Hepatocyte (in vitro differentiated cells): ENCODE measurements around the gene FUT9. TPM values are rescaled to one million over a fixed set of nuclear protein-coding genes. Genes with fewer than 3 reads are reported as not detected.

ENCODE experiments used
- DNase-seq: peaks from one replicate; pipeline ENCODE4 v3.0.0-alpha.2; 2016; ENCODE audit warnings: low spot score
- H2AFZ ChIP-seq: fragments of 200-600 bp; sonication (generic); 2 replicates; pipeline ENCODE4 v1.6.0; 2016; ENCODE audit warnings: antibody characterized with exemption, mild to moderate bottlenecking
- H3K27ac ChIP-seq: fragments of 200-600 bp; sonication (generic); 2 replicates; pipeline ENCODE4 v1.5.1; 2016; ENCODE audit warnings: mild to moderate bottlenecking
- H3K27me3 ChIP-seq: fragments of 200-600 bp; sonication (generic); 2 replicates; pipeline ENCODE4 v1.6.1; 2016
- H3K36me3 ChIP-seq: fragments of 200-600 bp; sonication (generic); replicated peaks from 2 replicates; pipeline ENCODE4 v1.5.1; 2016; ENCODE audit warnings: low read depth; ENCODE audit not compliant: insufficient read depth
- H3K4me1 ChIP-seq: fragments of 200-600 bp; sonication (generic); 2 replicates; pipeline ENCODE4 v1.5.1; 2016; ENCODE audit warnings: mild to moderate bottlenecking, moderate library complexity; ENCODE audit not compliant: insufficient read depth
- H3K4me2 ChIP-seq: fragments of 200-600 bp; sonication (generic); 2 replicates; pipeline ENCODE4 v1.6.0; 2016
- H3K4me3 ChIP-seq: fragments of 200-600 bp; sonication (generic); 2 replicates; pipeline ENCODE4 v1.5.1; 2016; ENCODE audit warnings: mild to moderate bottlenecking
- H3K79me2 ChIP-seq: fragments of 200-600 bp; sonication (generic); 2 replicates; pipeline ENCODE4 v1.6.0; 2017; ENCODE audit warnings: mild to moderate bottlenecking
- H3K9me2 ChIP-seq: fragments of 200-600 bp; sonication (generic); replicated peaks from 2 replicates; pipeline ENCODE4 v1.6.0; 2017; ENCODE audit warnings: mild to moderate bottlenecking; ENCODE audit not compliant: insufficient read depth
- H3K9me3 ChIP-seq: fragments of 200-600 bp; sonication (generic); 2 replicates; pipeline ENCODE4 v1.5.1; 2016; ENCODE audit warnings: low read depth, mild to moderate bottlenecking
- H4K20me1 ChIP-seq: fragments of 200-600 bp; sonication (generic); 2 replicates; pipeline ENCODE4 v1.6.0; 2016; ENCODE audit warnings: mild to moderate bottlenecking; ENCODE audit not compliant: insufficient read depth, poor library complexity, severe bottlenecking
- CTCF ChIP-seq: fragments of 200-600 bp; sonication (generic); IDR thresholded peaks from 2 replicates; pipeline ENCODE4 v1.5.1; 2016; ENCODE audit warnings: antibody characterized with exemption, mild to moderate bottlenecking; ENCODE audit not compliant: poor library complexity
- EZH2 ChIP-seq: fragments of 200-600 bp; sonication (generic); IDR thresholded peaks from 2 replicates; pipeline ENCODE4 v1.6.1; 2016; ENCODE audit warnings: antibody characterized with exemption, mild to moderate bottlenecking, borderline replicate concordance
- EZH2phosphoT487 ChIP-seq: fragments of 200-600 bp; sonication (generic); IDR thresholded peaks from one replicate; pipeline ENCODE4 v1.6.1; 2018; ENCODE audit warnings: antibody characterized with exemption, mild to moderate bottlenecking, low read depth, moderate library complexity; ENCODE audit not compliant: unreplicated experiment, severe bottlenecking
- WGBS: methylation state at CpG from one replicate; pipeline ENCODE4 v1.1.6; 2016; ENCODE audit warnings: low lambda C conversion rate; ENCODE audit errors: missing lambda C conversion rate; 5-methylcytosine and 5-hydroxymethylcytosine counted together
- polyA plus RNA-seq: library from polyadenylated mRNA; unstranded; fragments of >200 nt; fragmentation: Nextera tagmentation; extraction: Ambion mirVana; gene quantifications from 2 replicates; pipeline ENCODE4 v1.2.1, GENCODE V29; 2016
- total RNA-seq: library from RNA; depleted of rRNA; stranded (reverse); fragments of >200 nt; gene quantifications from 2 replicates; pipeline ENCODE4 v1.2.3, GENCODE V29; 2014

FUT9 gene
- total and polyA plus RNA-seq, 2 experiments from 2014 or later = 0.24 to 0.87 TPM

- TF ChIP-seq CTCF (no peak), EZH2phosphoT487 (no peak), EZH2 (no peak)
- H4K20me1 ChIP-seq = no peaks in the 10 kb centered on the region
- H3K4me3 ChIP-seq = no peak overlapping the region
- H3K4me2 ChIP-seq = no peak overlapping the region
- H3K27me3 ChIP-seq = no peaks in the 10 kb centered on the region
- 91% methylated on average over 6 of the region's 6 CpGs for WGBS
- no peaks in the 10 kb centered on the region for H3K9me2 ChIP-seq
- no peaks in the 10 kb centered on the region for H3K9me3 ChIP-seq
- H3K36me3 ChIP-seq = no peaks in the 10 kb centered on the region
- DNase-seq = no peak
- H3K4me1 ChIP-seq = no peaks in the 10 kb centered on the region
- H3K79me2 ChIP-seq = no peaks in the 10 kb centered on the region
- no peak overlapping the region for H3K27ac ChIP-seq
- no peak overlapping the region for H2AFZ ChIP-seq
Measured at GRCh38 chr6:96202571-96202970, 186.8 kb downstream of the FUT9 start.

GRCh38 chr6:96211341-96211740 lies 195.6 kb downstream of the FUT9 start:
- TF ChIP-seq EZH2phosphoT487 (no peak), EZH2 (no peak), CTCF (no peak)
- Histone ChIP-seq H3K4me1 (no peaks in the 10 kb centered on the region), H3K9me3 (no peaks in the 10 kb centered on the region), H2AFZ (no peak overlapping the region), H4K20me1 (no peaks in the 10 kb centered on the region), H3K27ac (no peak overlapping the region), H3K4me2 (no peak overlapping the region), H3K36me3 (no peaks in the 10 kb centered on the region), H3K79me2 (no peaks in the 10 kb centered on the region), H3K9me2 (no peaks in the 10 kb centered on the region), H3K4me3 (no peak overlapping the region), H3K27me3 (no peaks in the 10 kb centered on the region)
- WGBS = 86% methylated on average over 2 of the region's 2 CpGs
- no peak for DNase-seq

DNA sequence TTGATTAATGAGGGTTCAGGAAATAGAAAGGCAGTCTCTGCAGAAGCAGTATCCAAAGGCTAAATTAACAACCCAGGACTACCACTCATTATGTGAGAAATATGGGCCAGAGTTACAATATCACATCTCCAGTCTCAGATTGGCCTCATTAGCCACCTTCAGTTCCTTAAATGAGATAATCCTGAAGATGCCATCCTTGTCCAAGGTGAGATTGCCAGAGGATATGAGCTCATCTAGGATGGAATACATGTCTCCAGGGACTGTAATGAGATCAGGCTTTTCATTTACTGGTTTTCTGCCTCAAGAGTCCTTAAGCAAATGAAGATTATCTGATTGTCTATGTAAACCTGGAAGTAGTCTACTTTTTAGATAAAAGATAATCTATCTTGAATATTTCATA lies 196.3 kb downstream of the FUT9 start:
- Histone ChIP-seq H3K4me1 (no peaks in the 10 kb centered on the region), H3K27ac (no peak overlapping the region), H3K9me3 (no peaks in the 10 kb centered on the region), H3K9me2 (no peaks in the 10 kb centered on the region), H2AFZ (no peak overlapping the region), H3K27me3 (no peaks in the 10 kb centered on the region), H3K36me3 (no peaks in the 10 kb centered on the region), H4K20me1 (no peaks in the 10 kb centered on the region), H3K4me2 (no peak overlapping the region), H3K79me2 (no peaks in the 10 kb centered on the region), H3K4me3 (no peak overlapping the region)
- TF ChIP-seq CTCF (no peak), EZH2 (no peak), EZH2phosphoT487 (no peak)
- DNase-seq = no peak

DNA sequence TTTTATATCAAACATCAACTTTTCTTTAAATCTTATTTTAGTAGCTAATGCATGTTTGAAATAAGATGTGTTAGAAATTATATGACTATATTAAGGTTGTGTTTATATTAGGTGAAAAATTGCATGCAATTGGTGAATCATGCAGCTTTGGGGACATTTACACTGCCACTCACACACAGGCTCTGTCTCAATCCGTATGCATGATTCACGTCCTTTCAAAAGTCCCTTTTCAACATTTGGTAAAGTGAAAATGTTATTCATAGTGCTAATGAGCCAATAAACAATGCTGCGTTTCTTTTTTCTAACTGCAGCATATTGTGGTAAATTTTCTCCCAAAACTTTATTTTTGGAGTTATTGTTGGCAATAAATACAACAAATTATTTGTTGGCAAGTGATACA lies 198.0 kb downstream of the FUT9 start:
- 85% methylated on average over 3 of the region's 3 CpGs for WGBS

More for the DNA sequence above, 198.0 kb downstream of the FUT9 start:
- Histone ChIP-seq H2AFZ (no peak overlapping the region), H3K36me3 (no peaks in the 10 kb centered on the region), H3K79me2 (no peaks in the 10 kb centered on the region), H3K4me2 (no peak overlapping the region), H3K9me2 (no peaks in the 10 kb centered on the region), H3K27me3 (no peaks in the 10 kb centered on the region), H3K9me3 (no peaks in the 10 kb centered on the region), H3K4me3 (no peak overlapping the region), H4K20me1 (no peaks in the 10 kb centered on the region), H3K4me1 (no peaks in the 10 kb centered on the region), H3K27ac (no peak overlapping the region)
- TF ChIP-seq EZH2phosphoT487 (no peak), EZH2 (no peak)
- no peak for DNase-seq
